Transverse colon (tissue), 4 donors: ENCODE results near the gene LRRC42.
"Not testable (repeated sequence)": the region's sequence is repeated elsewhere in the genome, so short reads cannot be mapped to it uniquely, and the experiment has no call there.

Experiments used
- CTCF ChIP-seq, 5 experiments: fragments of 200-600 bp in 3 of 5; fragments of 450-650 bp in 2 of 5; sonication (generic) in 3 of 5; IDR thresholded peaks; 1 replicate in 2 of 5; 2 replicates in 3 of 5; pipeline ENCODE4 v1.5.1; 2016 to 2017; ENCODE audit warnings: antibody characterized with exemption in 5 of 5, inconsistent platforms in 3 of 5, mild to moderate bottlenecking in 2 of 5, moderate library complexity in 1 of 5
- POLR2AphosphoS5 ChIP-seq, 3 donors: sonication (generic); formaldehyde crosslinking; IDR thresholded peaks; one replicate each; pipeline ENCODE4 v1.6.1; 2016; ENCODE audit warnings: antibody characterized with exemption in 3 of 3

- TF ChIP-seq CTCF, POLR2AphosphoS5 (IDR thresholded peaks at IDR 0.05): not testable (repeated sequence)
These were observed 48.4 kb downstream of the LRRC42 start for GRCh38 chr1:53994516-53994915.
